CD4-positive, alpha-beta T cell (primary cell): Measurements from ENCODE around the gene ANKS1B. TPM values are rescaled to one million over a fixed set of nuclear protein-coding genes. Genes with fewer than 3 reads are reported as not detected.

Source experiments
- ATAC-seq: fragments of 200-7000 bp; cut with Tn5 transposase; one replicate; pipeline ENCODE4 v1.10.0; 2022; ENCODE audit warnings: mild to moderate bottlenecking; ENCODE audit not compliant: poor library complexity
- CTCF ChIA-PET: fragments of 350-600 bp; sonication (Branson Sonifier 250); formaldehyde crosslinking; loops from one replicate; lab custom pipeline; 2021; ENCODE audit warnings: antibody characterized with exemption, inconsistent platforms; lab: Charles Lee
- POLR2A ChIA-PET: fragments of 350-600 bp; sonication (Branson Sonifier 250); formaldehyde crosslinking; loops from one replicate; lab custom pipeline; 2021; ENCODE audit warnings: antibody characterized with exemption, inconsistent platforms; lab: Charles Lee
- DNase-seq, 14 experiments: peaks; one replicate each; pipeline ENCODE4 v3.0.0-alpha.2; 2013 to 2020; ENCODE audit warnings: mixed read lengths in 2 of 14
- H3K27ac ChIP-seq, 2 donors: one replicate each; pipeline versions ENCODE4 v1.5.1 to v1.7.0; 2013; ENCODE audit warnings: low read length in 2 of 2, low read depth in 1 of 2, mild to moderate bottlenecking in 1 of 2
- H3K27me3 ChIP-seq, 2 experiments: 1 replicate in 1 of 2; 2 replicates in 1 of 2; pipeline versions ENCODE4 v1.6.1 to v1.7.0; 2013; ENCODE audit warnings: low read length in 2 of 2, control low read depth in 1 of 2, mild to moderate bottlenecking in 1 of 2, moderate library complexity in 1 of 2; ENCODE audit not compliant: insufficient read depth in 2 of 2, control insufficient read depth in 1 of 2
- H3K36me3 ChIP-seq: one replicate; pipeline ENCODE4 v1.6.1; 2013; ENCODE audit warnings: low read length, control low read depth; ENCODE audit not compliant: insufficient read depth
- H3K4me1 ChIP-seq: one replicate; pipeline ENCODE4 v1.6.1; 2013; ENCODE audit warnings: low read length, control low read depth; ENCODE audit not compliant: insufficient read depth
- H3K4me3 ChIP-seq: one replicate; pipeline ENCODE4 v1.5.1; 2013; ENCODE audit warnings: mild to moderate bottlenecking, low read length, moderate library complexity
- H3K9me3 ChIP-seq, 2 experiments: 1 replicate in 1 of 2; 2 replicates in 1 of 2; pipeline versions ENCODE4 v1.6.1 to v1.7.0; 2013; ENCODE audit warnings: low read length in 2 of 2, mild to moderate bottlenecking in 2 of 2, control low read depth in 1 of 2, moderate library complexity in 1 of 2; ENCODE audit not compliant: control insufficient read depth in 1 of 2, insufficient read depth in 1 of 2
- H3K27ac Mint-ChIP-seq: one replicate; pipeline ENCODE4 v1.8.0; 2020; ENCODE audit warnings: mixed read lengths
- H3K27me3 Mint-ChIP-seq: one replicate; pipeline ENCODE4 v1.8.0; 2021; ENCODE audit warnings: mixed read lengths
- H3K36me3 Mint-ChIP-seq: one replicate; pipeline ENCODE4 v1.8.0; 2021; ENCODE audit warnings: low read depth, mixed read lengths
- H3K4me1 Mint-ChIP-seq: one replicate; pipeline ENCODE4 v1.8.0; 2021; ENCODE audit warnings: low read depth, mixed read lengths
- H3K4me3 Mint-ChIP-seq: one replicate; pipeline ENCODE4 v1.8.0; 2020; ENCODE audit warnings: mild to moderate bottlenecking, mixed read lengths
- H3K9me3 Mint-ChIP-seq: one replicate; pipeline ENCODE4 v1.8.0; 2020; ENCODE audit warnings: mixed read lengths
- intact Hi-C, 2 experiments: fragments of 100-400 bp; cut with DNase I in 1 of 2; cut with micrococcal nuclease in 1 of 2; formaldehyde crosslinking; loops; one replicate each; pipeline versions ENCODE4 v1.15.1 to v1.9.0; 2023 to 2025; cut with DNase I, micrococcal nuclease
- total RNA-seq, 174 experiments: library from RNA in 2 of 174; stranded (reverse) in 2 of 174; gene quantifications; one replicate each; pipeline ENCODE4 v1.2.3 and lab custom pipeline; 2021 to 2026
- TF ChIP-seq, protein P1 (sequence below): fragments of 200-600 bp; IDR thresholded peaks from one replicate; pipeline ENCODE4 v1.8.0; 2022; ENCODE audit warnings: antibody characterized with exemption, mild to moderate bottlenecking

The ANKS1B gene
- total RNA-seq, 2 experiments from 2014 or later, result 0.16 to 1.1 TPM

DNA sequence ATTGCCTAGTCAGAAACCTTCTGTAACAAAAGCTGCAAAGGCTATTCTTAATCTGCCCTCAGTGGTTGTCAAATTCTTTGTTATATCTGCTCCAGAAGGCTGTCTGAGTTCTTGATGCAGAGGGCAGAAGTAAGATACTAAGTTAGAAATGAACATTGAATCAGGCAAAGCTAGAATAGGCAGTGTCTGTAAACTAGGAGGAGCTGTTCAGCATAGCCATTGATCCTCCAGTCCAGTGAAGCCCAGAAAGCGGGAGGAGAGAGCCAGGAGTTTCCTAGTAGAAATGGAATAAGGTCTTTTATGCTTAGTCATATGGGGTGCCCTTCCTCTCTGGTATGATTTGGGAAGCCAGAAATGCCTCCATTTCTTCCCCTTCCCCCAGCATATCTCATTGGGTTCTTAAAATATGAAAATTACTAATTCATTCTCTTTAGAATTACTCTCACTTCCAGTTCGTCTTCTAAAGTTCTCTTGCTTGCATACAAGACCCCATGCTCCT lies 1263.5 kb downstream of the ANKS1B start:
- ATAC-seq, result no peak
- TF ChIP-seq, protein P1, sequence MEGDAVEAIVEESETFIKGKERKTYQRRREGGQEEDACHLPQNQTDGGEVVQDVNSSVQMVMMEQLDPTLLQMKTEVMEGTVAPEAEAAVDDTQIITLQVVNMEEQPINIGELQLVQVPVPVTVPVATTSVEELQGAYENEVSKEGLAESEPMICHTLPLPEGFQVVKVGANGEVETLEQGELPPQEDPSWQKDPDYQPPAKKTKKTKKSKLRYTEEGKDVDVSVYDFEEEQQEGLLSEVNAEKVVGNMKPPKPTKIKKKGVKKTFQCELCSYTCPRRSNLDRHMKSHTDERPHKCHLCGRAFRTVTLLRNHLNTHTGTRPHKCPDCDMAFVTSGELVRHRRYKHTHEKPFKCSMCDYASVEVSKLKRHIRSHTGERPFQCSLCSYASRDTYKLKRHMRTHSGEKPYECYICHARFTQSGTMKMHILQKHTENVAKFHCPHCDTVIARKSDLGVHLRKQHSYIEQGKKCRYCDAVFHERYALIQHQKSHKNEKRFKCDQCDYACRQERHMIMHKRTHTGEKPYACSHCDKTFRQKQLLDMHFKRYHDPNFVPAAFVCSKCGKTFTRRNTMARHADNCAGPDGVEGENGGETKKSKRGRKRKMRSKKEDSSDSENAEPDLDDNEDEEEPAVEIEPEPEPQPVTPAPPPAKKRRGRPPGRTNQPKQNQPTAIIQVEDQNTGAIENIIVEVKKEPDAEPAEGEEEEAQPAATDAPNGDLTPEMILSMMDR, result no peak
- no peak for DNase-seq
- Mint-ChIP-seq H3K4me3 (no peak overlapping the region), H3K27me3 (no peaks in the 10 kb centered on the region), H3K27ac (no peak overlapping the region), H3K9me3 (no peaks in the 10 kb centered on the region), H3K4me1 (no peaks in the 10 kb centered on the region), H3K36me3 (peaks cover 82% of the 10 kb centered on the region)
- Histone ChIP-seq H3K4me3 (no peak overlapping the region), H3K27ac (no peak overlapping the region), H3K4me1 (no peaks in the 10 kb centered on the region), H3K36me3 (peaks cover 62% of the 10 kb centered on the region), H3K9me3 (no peaks in the 10 kb centered on the region), H3K27me3 (no peaks in the 10 kb centered on the region)
- CTCF ChIA-PET, result interaction anchor here (1.0 kb wide), 1 partner anchor 18 kb away, joined by 3 read pairs; no protein-coding TSS in a partner anchor
- intact Hi-C loops, result loop anchor here in 1 of 2 experiments (10.0 kb wide), 1 partner anchor 274 kb away; no protein-coding TSS in a partner anchor
- POLR2A ChIA-PET, result no interaction called here

DNA sequence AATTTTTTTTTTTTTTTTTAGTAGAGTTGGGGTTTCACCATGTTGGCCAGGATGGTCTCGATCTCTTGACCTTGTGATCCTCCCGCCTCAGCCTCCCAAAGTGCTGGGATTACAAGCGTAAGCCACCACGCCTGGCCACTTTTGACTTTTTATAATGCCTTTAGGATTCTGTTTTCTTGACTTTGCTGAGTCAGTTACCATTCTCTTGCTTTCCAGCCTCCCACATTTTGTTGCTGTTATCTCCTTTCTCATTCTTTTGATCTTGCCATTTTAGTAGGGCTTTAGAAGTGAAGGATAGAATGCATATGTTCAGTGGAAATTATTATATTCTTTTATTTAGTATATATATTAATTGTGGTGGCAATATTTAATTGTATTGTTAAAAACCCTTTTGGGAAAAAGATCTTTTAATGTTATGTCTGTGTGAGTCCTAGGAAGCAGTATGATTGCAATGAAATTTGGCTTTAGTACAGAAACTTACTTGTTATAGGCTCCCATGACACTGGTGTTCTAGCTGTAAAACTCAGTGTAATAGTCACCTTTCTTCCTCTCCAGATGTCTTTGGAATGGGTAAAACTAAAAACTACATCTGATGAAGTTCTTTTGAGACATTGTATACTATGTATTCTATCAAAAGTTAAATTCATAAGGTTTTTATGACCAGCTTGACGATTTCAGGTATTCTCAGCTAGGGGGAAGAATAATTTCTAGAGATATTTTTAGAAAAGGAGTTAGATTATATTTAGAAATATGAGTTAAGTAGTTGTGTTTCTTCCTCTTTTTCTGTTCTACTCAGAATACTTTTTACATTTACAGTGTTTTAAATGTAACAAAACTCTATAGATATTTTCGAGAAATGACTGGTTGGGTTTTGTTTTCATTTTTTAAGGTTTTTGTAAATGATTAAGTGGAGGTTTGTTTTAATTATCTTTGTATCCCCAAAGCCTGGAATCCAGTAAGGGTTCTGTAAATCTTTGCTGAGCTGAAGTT lies 1264.9 kb downstream of the ANKS1B start:
- ChIA-PET CTCF (no interaction called here), POLR2A (no interaction called here)
- intact Hi-C loops, result loop anchor here in 1 of 2 experiments (10.0 kb wide), 1 partner anchor 275 kb away; no protein-coding TSS in a partner anchor
- Mint-ChIP-seq H3K27ac (no peak overlapping the region), H3K4me3 (no peak overlapping the region), H3K27me3 (no peaks in the 10 kb centered on the region), H3K4me1 (no peaks in the 10 kb centered on the region), H3K9me3 (no peaks in the 10 kb centered on the region), H3K36me3 (peaks cover 80% of the 10 kb centered on the region)
- no peak overlapping the region for H3K27ac ChIP-seq
- peaks cover 58% of the 10 kb centered on the region for H3K36me3 ChIP-seq
- ATAC-seq (no peak), DNase-seq (no peak)
- H3K9me3 ChIP-seq, result no peaks in the 10 kb centered on the region
- H3K4me3 ChIP-seq, result no peak overlapping the region
- TF ChIP-seq, protein P1, result no peak
- no peaks in the 10 kb centered on the region for H3K4me1 ChIP-seq
- H3K27me3 ChIP-seq, result no peaks in the 10 kb centered on the region

DNA sequence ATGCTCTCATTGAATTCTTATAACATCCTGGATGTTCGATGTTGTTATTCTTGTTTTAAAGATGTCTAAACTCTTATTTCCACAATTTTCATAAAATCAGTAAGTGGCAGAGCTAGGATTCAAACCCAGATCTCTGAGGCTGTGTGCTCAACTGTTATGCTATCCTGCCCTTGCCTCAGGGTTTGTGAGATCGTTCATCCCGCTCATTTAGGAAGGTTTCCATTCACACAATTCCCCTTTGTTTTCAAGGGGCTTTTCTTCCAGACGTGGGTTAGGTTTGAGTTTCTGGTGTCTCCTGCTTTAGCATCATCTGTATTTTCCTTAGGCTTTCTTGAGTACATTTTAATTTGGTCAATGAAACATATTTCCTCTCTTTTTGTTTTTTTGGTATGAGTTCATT lies 1270.3 kb downstream of the ANKS1B start:
- H3K27me3 Mint-ChIP-seq, result no peaks in the 10 kb centered on the region
- H3K27ac ChIP-seq, result no peak overlapping the region
- H3K36me3 Mint-ChIP-seq, result peaks cover 79% of the 10 kb centered on the region
- H3K9me3 Mint-ChIP-seq, result no peaks in the 10 kb centered on the region
- no peak for ATAC-seq
- TF ChIP-seq, protein P1, result no peak
- POLR2A ChIA-PET, result no interaction called here
- intact Hi-C loops, result no loop called here
- CTCF ChIA-PET, result no interaction called here
- no peak overlapping the region for H3K4me3 ChIP-seq
- H3K27ac Mint-ChIP-seq, result no peak overlapping the region
- DNase-seq, result no peak
- no peaks in the 10 kb centered on the region for H3K9me3 ChIP-seq
- H3K27me3 ChIP-seq, result no peaks in the 10 kb centered on the region
- H3K4me3 Mint-ChIP-seq, result no peak overlapping the region
- peaks cover 58% of the 10 kb centered on the region for H3K36me3 ChIP-seq
- H3K4me1 Mint-ChIP-seq, result no peaks in the 10 kb centered on the region
- H3K4me1 ChIP-seq, result no peaks in the 10 kb centered on the region
